ENCODE data around the gene ZNF628. TPM values are rescaled to one million over a fixed set of nuclear protein-coding genes. Genes with fewer than 3 reads are reported as not detected.

ZNF628 gene
- total RNA-seq, 1 donor from 2014 or later, result 4.2 TPM

DNA sequence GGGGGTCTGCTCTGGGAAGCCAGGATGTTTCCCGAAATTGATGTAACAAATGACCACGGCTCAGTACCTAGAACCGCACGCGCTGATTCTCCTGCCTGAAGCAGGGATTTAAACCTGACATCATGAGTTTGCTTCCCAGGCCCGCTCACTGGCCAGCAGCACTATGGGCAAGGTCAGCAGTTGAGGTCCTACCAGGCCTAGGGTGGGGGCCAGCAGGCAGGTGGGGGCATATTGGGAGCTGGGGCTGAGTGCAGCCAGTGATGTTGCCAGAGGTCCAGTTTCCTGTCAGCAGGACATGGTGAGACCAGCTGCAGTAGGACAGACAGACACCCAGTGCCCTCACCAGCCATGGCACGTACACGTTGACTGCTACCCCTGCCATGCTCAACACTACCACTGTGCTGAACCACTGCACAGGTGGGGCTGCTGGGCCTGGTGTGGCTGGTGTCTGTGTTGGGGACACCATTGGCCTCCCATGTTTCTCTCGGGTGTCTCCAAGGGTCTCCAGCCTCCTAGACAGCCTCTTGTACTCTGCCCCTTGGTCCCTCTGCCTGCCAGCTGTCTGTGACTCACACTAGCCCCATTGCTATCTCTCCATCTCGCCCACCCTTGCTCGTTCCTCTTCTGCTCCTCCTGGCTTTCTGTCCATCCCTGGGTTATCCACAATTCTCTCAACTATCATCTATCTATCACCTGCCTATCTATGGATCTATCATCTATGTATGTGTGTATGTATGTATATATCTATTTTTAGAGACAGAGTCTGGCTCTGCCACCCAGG is 10.8 kb upstream of the ZNF628 start:
- no peak overlapping the region for H3K4me3 ChIP-seq (ENCODE audit: low read depth, low read length)
- TF ChIP-seq CTCF (conservative IDR thresholded peaks at IDR 0.05; ENCODE audit: low read depth, low read length), result no peak
- no peak for DNase-seq (ENCODE audit: low read depth)

DNA sequence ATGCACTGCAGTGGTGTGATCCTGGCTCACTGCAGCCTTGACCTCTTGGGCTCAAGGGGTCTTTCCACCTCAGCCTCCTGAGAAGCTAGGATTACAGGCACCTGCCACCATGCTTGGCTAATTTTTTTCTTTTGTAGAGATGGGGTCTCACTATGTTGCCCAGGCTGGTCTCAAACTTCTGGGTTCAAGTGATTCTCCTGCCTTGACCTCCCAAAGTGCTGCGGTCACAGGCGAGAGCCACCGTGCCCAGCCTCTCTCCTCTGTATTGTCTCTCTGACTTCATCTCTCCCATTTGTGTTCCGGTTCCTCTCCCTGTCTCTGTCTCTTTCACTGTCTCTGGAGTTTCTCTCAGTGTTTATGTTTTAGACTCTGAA is 10.2 kb upstream of the ZNF628 start:
- H3K4me3 ChIP-seq (ENCODE audit: low read depth, low read length), result no peak overlapping the region
- no peak for TF ChIP-seq CTCF (conservative IDR thresholded peaks at IDR 0.05; ENCODE audit: low read depth, low read length)
- DNase-seq (ENCODE audit: low read depth), result no peak

DNA sequence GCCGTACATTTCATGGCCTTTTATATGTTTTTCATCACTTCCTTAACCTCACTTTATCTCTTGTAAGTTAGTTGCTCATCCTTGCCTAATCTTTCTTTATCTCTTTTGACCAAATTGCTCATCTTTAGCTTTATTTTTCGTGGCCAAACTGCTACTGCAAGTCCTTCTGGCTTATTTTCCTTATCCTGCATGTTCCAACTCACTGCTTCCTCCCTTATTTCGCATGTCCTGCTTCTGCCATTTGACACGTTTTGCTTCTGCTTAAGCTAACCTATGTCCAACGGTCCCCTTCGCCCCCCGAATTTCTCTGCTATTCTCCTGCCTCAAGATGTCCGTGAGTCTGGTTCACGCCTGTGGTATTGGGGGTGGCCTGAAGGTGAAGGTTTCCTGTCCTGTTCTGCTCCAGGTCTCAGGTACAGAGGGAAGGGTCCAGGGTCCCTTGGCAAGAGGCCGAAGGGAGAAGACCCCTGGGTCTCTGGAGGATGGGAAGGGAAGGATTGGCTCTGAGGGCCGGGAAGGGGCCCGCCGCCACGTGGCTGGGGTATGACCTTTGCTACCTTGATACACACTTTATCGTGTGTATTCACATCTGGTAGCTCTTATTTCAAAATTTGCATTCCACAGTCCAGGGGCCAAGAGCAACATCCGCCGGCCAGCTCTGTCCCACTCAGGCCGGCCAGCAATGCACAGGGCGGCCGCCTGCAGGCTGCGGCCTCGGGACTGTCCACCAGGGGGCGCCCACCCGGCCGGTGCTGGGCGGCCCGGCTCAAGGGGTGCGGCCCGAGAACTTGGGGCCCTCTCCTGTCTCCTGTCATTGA is 9.0 kb upstream of the ZNF628 start:
- DNase-seq (ENCODE audit: low read depth), result no peak
- H3K4me3 ChIP-seq (ENCODE audit: low read depth, low read length), result peak overlapping the region; percentile 14
- TF ChIP-seq CTCF (conservative IDR thresholded peaks at IDR 0.05; ENCODE audit: low read depth, low read length), result peak; percentile 92

DNA sequence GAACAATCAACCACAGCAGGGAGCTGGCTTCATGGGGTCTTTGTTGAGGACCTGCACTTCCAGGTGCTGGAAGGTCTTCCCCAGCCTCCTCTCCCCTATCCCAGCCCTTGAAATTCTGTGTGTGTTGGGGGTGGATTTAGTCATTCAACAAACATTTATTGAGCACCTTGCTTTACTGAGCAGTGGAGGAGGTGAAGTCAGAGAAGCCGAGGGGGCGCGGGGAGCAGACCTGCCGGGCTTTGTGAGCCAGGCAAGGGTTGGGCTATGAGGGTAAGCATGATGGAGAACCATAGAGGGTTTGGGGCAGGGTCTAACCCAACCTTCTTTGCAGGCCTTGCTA is 8.4 kb upstream of the ZNF628 start:
- no peak for TF ChIP-seq CTCF (conservative IDR thresholded peaks at IDR 0.05; ENCODE audit: low read depth, low read length)
- DNase-seq (ENCODE audit: low read depth), result no peak
- H3K4me3 ChIP-seq (ENCODE audit: low read depth, low read length), result peak overlapping the region; percentile 14

GRCh38 chr19:55471266-55471665 is 5.2 kb upstream of the ZNF628 start:
- H3K4me3 ChIP-seq (ENCODE audit: low read depth, low read length), result no peak overlapping the region
- DNase-seq (ENCODE audit: low read depth), result no peak
- no peak for TF ChIP-seq CTCF (conservative IDR thresholded peaks at IDR 0.05; ENCODE audit: low read depth, low read length)

DNA sequence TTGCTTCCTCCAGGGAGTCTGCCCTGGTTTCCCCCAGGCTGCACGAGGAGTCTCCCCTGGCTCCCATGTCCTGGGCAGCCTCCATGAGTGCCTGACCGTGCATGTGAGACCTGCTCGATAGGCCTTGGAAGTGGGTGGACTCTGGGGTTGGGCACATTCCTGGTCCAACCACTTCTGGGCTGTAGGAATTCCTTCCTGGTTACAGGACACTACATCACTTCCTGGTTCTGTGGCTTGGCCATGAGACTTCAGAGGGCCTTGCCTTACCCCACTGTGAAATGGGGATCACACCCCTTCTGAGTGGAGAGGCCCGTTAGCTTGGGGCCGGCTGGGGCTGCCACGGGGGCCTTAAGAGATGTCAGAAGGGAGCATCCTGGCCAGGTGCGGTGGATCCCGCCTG is 4.0 kb upstream of the ZNF628 start:
- no peak overlapping the region for H3K4me3 ChIP-seq (ENCODE audit: low read depth, low read length)
- no peak for TF ChIP-seq CTCF (conservative IDR thresholded peaks at IDR 0.05; ENCODE audit: low read depth, low read length)
- DNase-seq (ENCODE audit: low read depth), result no peak

Data from epithelial cell of proximal tubule (primary cell).